SU-DHL-6 (cell line): ENCODE data around the gene DNAAF5.

Experiments
- CTCF ChIP-seq: fragments of 200-600 bp; sonication (generic); IDR thresholded peaks from one replicate; pipeline ENCODE4 v1.5.1; 2017; ENCODE audit warnings: antibody characterized with exemption, mild to moderate bottlenecking, low read length, moderate library complexity; ENCODE audit not compliant: insufficient read depth, poor library complexity, severe bottlenecking
- EZH2phosphoT487 ChIP-seq: fragments of 200-600 bp; sonication (generic), shearing (Covaris generic); conservative IDR thresholded peaks from 2 replicates; pipeline ENCODE4 v1.6.1; 2018; ENCODE audit warnings: mild to moderate bottlenecking, antibody characterized with exemption, low read length, moderate library complexity, mixed read lengths

GRCh38 chr7:826230-826917, 99.9 kb downstream of the DNAAF5 start:
- TF ChIP-seq CTCF (no peak), EZH2phosphoT487 (no peak)
